Stomach (tissue), 4 donors: ENCODE results near the gene APP.

Experiments used
- CTCF ChIP-seq, 7 experiments: fragments of 450-650 bp in 4 of 7; fragments of 200-600 bp in 3 of 7; sonication (generic) in 3 of 7; IDR thresholded peaks; one replicate each; pipeline ENCODE4 v1.5.1; 2016 to 2019; ENCODE audit warnings: antibody characterized with exemption in 7 of 7, control low read depth in 2 of 7, mild to moderate bottlenecking in 1 of 7
- EP300 ChIP-seq: sonication (generic); formaldehyde crosslinking; IDR thresholded peaks from one replicate; pipeline ENCODE4 v1.6.1; 2017; ENCODE audit warnings: antibody characterized with exemption

- TF ChIP-seq CTCF (IDR thresholded peaks at IDR 0.05) (no peak), EP300 (no peak)
These were observed 51.5 kb downstream of the APP start for GRCh38 chr21:26118938-26119540.
